ENCODE results near the gene PDE7B.

GRCh38 chr6:136136274-136136673, 284.8 kb downstream of the PDE7B start:
- TF ChIP-seq, protein P1, sequence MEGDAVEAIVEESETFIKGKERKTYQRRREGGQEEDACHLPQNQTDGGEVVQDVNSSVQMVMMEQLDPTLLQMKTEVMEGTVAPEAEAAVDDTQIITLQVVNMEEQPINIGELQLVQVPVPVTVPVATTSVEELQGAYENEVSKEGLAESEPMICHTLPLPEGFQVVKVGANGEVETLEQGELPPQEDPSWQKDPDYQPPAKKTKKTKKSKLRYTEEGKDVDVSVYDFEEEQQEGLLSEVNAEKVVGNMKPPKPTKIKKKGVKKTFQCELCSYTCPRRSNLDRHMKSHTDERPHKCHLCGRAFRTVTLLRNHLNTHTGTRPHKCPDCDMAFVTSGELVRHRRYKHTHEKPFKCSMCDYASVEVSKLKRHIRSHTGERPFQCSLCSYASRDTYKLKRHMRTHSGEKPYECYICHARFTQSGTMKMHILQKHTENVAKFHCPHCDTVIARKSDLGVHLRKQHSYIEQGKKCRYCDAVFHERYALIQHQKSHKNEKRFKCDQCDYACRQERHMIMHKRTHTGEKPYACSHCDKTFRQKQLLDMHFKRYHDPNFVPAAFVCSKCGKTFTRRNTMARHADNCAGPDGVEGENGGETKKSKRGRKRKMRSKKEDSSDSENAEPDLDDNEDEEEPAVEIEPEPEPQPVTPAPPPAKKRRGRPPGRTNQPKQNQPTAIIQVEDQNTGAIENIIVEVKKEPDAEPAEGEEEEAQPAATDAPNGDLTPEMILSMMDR (conservative IDR thresholded peaks at IDR 0.05 in 1 of 2, IDR thresholded peaks at IDR 0.05 in 1 of 2; ENCODE audit: low read depth in 1 of 2, low read length in 2 of 2) = no peak
- no peak for TF ChIP-seq EZH2 (IDR thresholded peaks at IDR 0.05; ENCODE audit: low read length, missing control alignments)

Measured in fibroblast of lung (primary cell).